OCI-LY7 (cell line): ENCODE data around the gene MLLT3.

Experiments
- CTCF ChIP-seq: fragments of 200-600 bp; sonication (generic); conservative IDR thresholded peaks from 2 replicates; pipeline ENCODE4 v1.5.1; 2014; ENCODE audit warnings: mild to moderate bottlenecking, antibody characterized with exemption, low read length, moderate library complexity, mixed read lengths
- EZH2phosphoT487 ChIP-seq: fragments of 200-600 bp; sonication (generic); IDR thresholded peaks from 2 replicates; pipeline ENCODE4 v1.6.1; 2018; ENCODE audit warnings: low read depth, borderline replicate concordance, mild to moderate bottlenecking, mixed run types, antibody characterized with exemption, low read length, moderate library complexity, mixed read lengths

- peak; percentile 53; the same call in 1 of the 2 replicates for TF ChIP-seq CTCF
- no peak for TF ChIP-seq EZH2phosphoT487
These were observed 2.7 kb upstream of the MLLT3 start for GRCh38 chr9:20625003-20625349.
